Upper lobe of right lung (tissue), 1 donor: ENCODE measurements around the gene SZT2. TPM values are rescaled to one million over a fixed set of nuclear protein-coding genes. Genes with fewer than 3 reads are reported as not detected.
A peak's percentile ranks its signal among the peaks of the same experiment; 100 is the strongest.

Experiments
- ATAC-seq: fragments of 200-7000 bp; cut with Tn5 transposase; one replicate; pipeline ENCODE4 v1.9.1; 2020; ENCODE audit warnings: mild to moderate bottlenecking, moderate library complexity
- DNase-seq: peaks from one replicate; pipeline ENCODE4 v3.0.0-alpha.2; 2020
- H3K27ac ChIP-seq: fragments of 200-600 bp; one replicate; pipeline ENCODE4 v1.8.0; 2022
- H3K27me3 ChIP-seq: fragments of 200-600 bp; one replicate; pipeline ENCODE4 v1.8.0; 2022; ENCODE audit warnings: mild to moderate bottlenecking
- H3K36me3 ChIP-seq: fragments of 200-600 bp; one replicate; pipeline ENCODE4 v1.8.0; 2022
- H3K4me1 ChIP-seq: fragments of 200-600 bp; one replicate; pipeline ENCODE4 v1.8.0; 2022
- H3K4me3 ChIP-seq: fragments of 200-600 bp; one replicate; pipeline ENCODE4 v1.8.0; 2022; ENCODE audit warnings: mild to moderate bottlenecking
- H3K9me3 ChIP-seq: fragments of 200-600 bp; one replicate; pipeline ENCODE4 v1.8.0; 2022
- intact Hi-C: fragments of 100-400 bp; cut with DNase I; formaldehyde crosslinking; loops from one replicate; pipeline ENCODE4 v1.11.0; 2022
- total RNA-seq: library from RNA; stranded (reverse); fragmentation: NEBNext Ultra II Directional; extraction: Animal tissue kit (Norgen Biotek cat#: 25700); gene quantifications from one replicate; pipeline ENCODE4 v1.2.1, GENCODE V29; 2021
- TF ChIP-seq, protein P1 (sequence below): fragments of 200-600 bp; IDR thresholded peaks from one replicate; pipeline ENCODE4 v1.8.0; 2022; ENCODE audit warnings: antibody characterized with exemption
- donor health status: DM: no; HTN: yes; CAD: no; lungs with severe emphysema.

The SZT2 gene
- total RNA-seq, 1 donor from 2014 or later: 70.4 TPM

GRCh38 chr1:43363935-43364525, 25.7 kb upstream of the SZT2 start:
- no peak for DNase-seq
- Histone ChIP-seq H3K9me3 (no peaks in the 10 kb centered on the region), H3K4me1 (peaks cover 22% of the 10 kb centered on the region), H3K4me3 (no peak overlapping the region), H3K27ac (no peak overlapping the region), H3K36me3 (peaks cover 46% of the 10 kb centered on the region), H3K27me3 (no peaks in the 10 kb centered on the region)
- intact Hi-C loops: no loop called here
- ATAC-seq: no peak
- TF ChIP-seq, protein P1, sequence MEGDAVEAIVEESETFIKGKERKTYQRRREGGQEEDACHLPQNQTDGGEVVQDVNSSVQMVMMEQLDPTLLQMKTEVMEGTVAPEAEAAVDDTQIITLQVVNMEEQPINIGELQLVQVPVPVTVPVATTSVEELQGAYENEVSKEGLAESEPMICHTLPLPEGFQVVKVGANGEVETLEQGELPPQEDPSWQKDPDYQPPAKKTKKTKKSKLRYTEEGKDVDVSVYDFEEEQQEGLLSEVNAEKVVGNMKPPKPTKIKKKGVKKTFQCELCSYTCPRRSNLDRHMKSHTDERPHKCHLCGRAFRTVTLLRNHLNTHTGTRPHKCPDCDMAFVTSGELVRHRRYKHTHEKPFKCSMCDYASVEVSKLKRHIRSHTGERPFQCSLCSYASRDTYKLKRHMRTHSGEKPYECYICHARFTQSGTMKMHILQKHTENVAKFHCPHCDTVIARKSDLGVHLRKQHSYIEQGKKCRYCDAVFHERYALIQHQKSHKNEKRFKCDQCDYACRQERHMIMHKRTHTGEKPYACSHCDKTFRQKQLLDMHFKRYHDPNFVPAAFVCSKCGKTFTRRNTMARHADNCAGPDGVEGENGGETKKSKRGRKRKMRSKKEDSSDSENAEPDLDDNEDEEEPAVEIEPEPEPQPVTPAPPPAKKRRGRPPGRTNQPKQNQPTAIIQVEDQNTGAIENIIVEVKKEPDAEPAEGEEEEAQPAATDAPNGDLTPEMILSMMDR: no peak

GRCh38 chr1:43365678-43366077, 24.0 kb upstream of the SZT2 start:
- ATAC-seq: no peak
- peaks cover 24% of the 10 kb centered on the region for H3K4me1 ChIP-seq
- intact Hi-C loops: no loop called here

GRCh38 chr1:43366179-43366578, 23.5 kb upstream of the SZT2 start:
- intact Hi-C loops: no loop called here
- ATAC-seq (peak; percentile 9), DNase-seq (peak; percentile 86)
- Histone ChIP-seq H3K4me1 (peaks cover 24% of the 10 kb centered on the region), H3K27ac (peak overlapping the region; percentile 96), H3K27me3 (no peaks in the 10 kb centered on the region), H3K36me3 (peaks cover 43% of the 10 kb centered on the region), H3K4me3 (peak overlapping the region; percentile 83), H3K9me3 (no peaks in the 10 kb centered on the region)
- TF ChIP-seq, protein P1: no peak

More at GRCh38 chr1:43365678-43366077, 24.0 kb upstream of the SZT2 start:
- Histone ChIP-seq H3K4me3 (no peak overlapping the region), H3K27ac (no peak overlapping the region), H3K36me3 (peaks cover 46% of the 10 kb centered on the region), H3K27me3 (no peaks in the 10 kb centered on the region), H3K9me3 (no peaks in the 10 kb centered on the region)
- no peak for DNase-seq
- TF ChIP-seq, protein P1: no peak

DNA sequence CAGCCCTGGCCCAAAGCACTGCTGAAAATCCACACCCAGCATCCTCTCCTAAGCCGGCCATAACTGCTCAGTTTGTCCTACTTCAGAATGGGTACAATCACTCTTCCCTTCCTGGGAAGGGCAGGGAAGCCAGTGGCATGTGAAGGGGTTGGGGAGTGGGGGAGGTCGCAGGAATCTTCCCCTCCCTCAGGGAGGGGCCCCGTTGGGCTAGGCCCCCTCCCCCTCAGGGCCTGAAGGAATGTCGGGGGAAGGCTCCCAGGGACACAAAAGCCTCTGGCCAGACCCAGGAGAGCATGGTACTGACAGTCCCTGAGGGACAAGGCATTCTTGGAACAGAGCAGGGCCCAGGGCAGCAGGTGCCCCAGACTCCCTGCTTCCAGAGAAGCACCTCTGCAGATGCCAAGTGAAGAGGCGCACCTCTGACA, 23.1 kb upstream of the SZT2 start:
- ATAC-seq: peak; percentile 0
- H3K4me1 ChIP-seq: peaks cover 24% of the 10 kb centered on the region
- H3K27me3 ChIP-seq: no peaks in the 10 kb centered on the region
- DNase-seq: no peak
- peak overlapping the region; percentile 83 for H3K4me3 ChIP-seq
- TF ChIP-seq, protein P1: no peak
- H3K27ac ChIP-seq: peak overlapping the region; percentile 96
- H3K36me3 ChIP-seq: peaks cover 39% of the 10 kb centered on the region
- intact Hi-C loops: no loop called here
- H3K9me3 ChIP-seq: no peaks in the 10 kb centered on the region

GRCh38 chr1:43367026-43367903, 22.4 kb upstream of the SZT2 start:
- TF ChIP-seq, protein P1: no peak
- H3K4me1 ChIP-seq: peaks cover 24% of the 10 kb centered on the region
- peak overlapping the region; percentile 96 for H3K27ac ChIP-seq
- H3K36me3 ChIP-seq: peaks cover 33% of the 10 kb centered on the region
- H3K27me3 ChIP-seq: no peaks in the 10 kb centered on the region
- DNase-seq: peak; percentile 74
- intact Hi-C loops: no loop called here
- H3K9me3 ChIP-seq: no peaks in the 10 kb centered on the region
- ATAC-seq: peak; percentile 82
- H3K4me3 ChIP-seq: peak overlapping the region; percentile 83
